Stomach (tissue), 4 donors: ENCODE measurements around the gene KCNQ1.

Experiments used
- EP300 ChIP-seq: sonication (generic); formaldehyde crosslinking; IDR thresholded peaks from one replicate; pipeline ENCODE4 v1.6.1; 2017; ENCODE audit warnings: antibody characterized with exemption
- POLR2A ChIP-seq, 4 donors: fragments of 450-650 bp; IDR thresholded peaks; one replicate each; pipeline ENCODE4 v1.6.1; 2016; ENCODE audit warnings: antibody characterized with exemption in 4 of 4, control low read depth in 2 of 4, mild to moderate bottlenecking in 1 of 4, moderate library complexity in 1 of 4
- TF ChIP-seq, protein P1 (sequence below), 7 experiments: fragments of 450-650 bp in 4 of 7; fragments of 200-600 bp in 3 of 7; sonication (generic) in 3 of 7; IDR thresholded peaks; one replicate each; pipeline ENCODE4 v1.5.1; 2016 to 2019; ENCODE audit warnings: antibody characterized with exemption in 7 of 7, control low read depth in 2 of 7, mild to moderate bottlenecking in 1 of 7

DNA sequence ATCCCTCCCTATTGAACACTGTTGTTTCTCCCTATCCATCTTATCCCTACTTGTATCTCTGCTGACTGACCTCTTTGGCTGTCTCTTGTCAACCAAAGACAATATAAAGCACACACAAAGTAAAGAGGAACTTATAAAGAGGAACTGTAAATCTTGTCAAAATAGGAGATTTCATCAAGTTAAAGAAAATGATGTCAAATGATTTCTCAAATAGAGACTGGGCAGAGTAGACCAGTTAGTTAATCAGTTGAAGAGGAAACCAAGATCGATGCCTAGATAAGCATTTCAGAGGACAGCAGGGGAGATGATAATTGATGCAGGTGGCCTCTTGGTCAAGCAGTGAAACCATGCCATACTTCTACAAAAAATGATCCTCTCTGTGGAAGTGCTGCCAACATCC is 232.3 kb downstream of the KCNQ1 start:
- TF ChIP-seq, protein P1, sequence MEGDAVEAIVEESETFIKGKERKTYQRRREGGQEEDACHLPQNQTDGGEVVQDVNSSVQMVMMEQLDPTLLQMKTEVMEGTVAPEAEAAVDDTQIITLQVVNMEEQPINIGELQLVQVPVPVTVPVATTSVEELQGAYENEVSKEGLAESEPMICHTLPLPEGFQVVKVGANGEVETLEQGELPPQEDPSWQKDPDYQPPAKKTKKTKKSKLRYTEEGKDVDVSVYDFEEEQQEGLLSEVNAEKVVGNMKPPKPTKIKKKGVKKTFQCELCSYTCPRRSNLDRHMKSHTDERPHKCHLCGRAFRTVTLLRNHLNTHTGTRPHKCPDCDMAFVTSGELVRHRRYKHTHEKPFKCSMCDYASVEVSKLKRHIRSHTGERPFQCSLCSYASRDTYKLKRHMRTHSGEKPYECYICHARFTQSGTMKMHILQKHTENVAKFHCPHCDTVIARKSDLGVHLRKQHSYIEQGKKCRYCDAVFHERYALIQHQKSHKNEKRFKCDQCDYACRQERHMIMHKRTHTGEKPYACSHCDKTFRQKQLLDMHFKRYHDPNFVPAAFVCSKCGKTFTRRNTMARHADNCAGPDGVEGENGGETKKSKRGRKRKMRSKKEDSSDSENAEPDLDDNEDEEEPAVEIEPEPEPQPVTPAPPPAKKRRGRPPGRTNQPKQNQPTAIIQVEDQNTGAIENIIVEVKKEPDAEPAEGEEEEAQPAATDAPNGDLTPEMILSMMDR (IDR thresholded peaks at IDR 0.05) = no peak
- TF ChIP-seq EP300 = no peak
- TF ChIP-seq POLR2A (IDR thresholded peaks at IDR 0.05) = no peak
